ENCODE measurements around the gene CDT1. TPM values are rescaled to one million over a fixed set of nuclear protein-coding genes. Genes with fewer than 3 reads are reported as not detected.

The CDT1 gene
- total RNA-seq, 1 donor from 2014 or later: 79.6 TPM

DNA sequence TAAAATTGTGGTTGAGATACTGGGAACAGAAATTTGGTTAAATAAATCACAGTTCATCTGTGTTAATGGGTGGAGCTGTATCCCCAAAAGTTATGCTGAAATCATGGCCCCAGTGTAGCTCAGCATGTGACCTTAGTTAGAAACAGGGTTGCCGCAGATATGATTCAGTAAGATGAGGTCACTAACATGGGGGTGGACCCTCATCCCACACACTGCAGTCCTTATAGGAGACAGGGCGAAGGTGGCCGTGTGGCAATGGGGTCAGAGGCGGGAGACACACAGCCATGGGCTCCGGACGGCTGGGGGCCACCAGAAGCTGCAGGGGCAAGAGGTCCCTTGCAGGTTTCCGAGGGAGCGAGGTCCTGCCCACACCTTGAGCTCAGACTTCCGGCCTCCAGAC lies 42.5 kb downstream of the CDT1 start:
- H3K4me1 Mint-ChIP-seq: no peaks in the 10 kb centered on the region
- H3K27ac Mint-ChIP-seq (ENCODE audit: unreplicated experiment): no peak overlapping the region
- DNase-seq (ENCODE audit: low read depth, low spot score): no peak
- TF ChIP-seq CTCF (conservative IDR thresholded peaks at IDR 0.05): no peak
- no peak overlapping the region for H3K4me3 Mint-ChIP-seq
- H3K27me3 Mint-ChIP-seq (ENCODE audit: low read depth): no peaks in the 10 kb centered on the region
- H3K36me3 Mint-ChIP-seq (ENCODE audit: low read depth): no peaks in the 10 kb centered on the region
- no peaks in the 10 kb centered on the region for H3K9me3 Mint-ChIP-seq

- Mint-ChIP-seq H3K9me3 (no peaks in the 10 kb centered on the region), H3K36me3 (ENCODE audit: low read depth) (no peaks in the 10 kb centered on the region), H3K27me3 (ENCODE audit: low read depth) (no peaks in the 10 kb centered on the region), H3K27ac (ENCODE audit: unreplicated experiment) (no peak overlapping the region), H3K4me3 (no peak overlapping the region), H3K4me1 (peaks cover 3% of the 10 kb centered on the region)
- no peak for DNase-seq (ENCODE audit: low read depth, low spot score)
- no peak for TF ChIP-seq CTCF (conservative IDR thresholded peaks at IDR 0.05)
Measured at GRCh38 chr16:88847654-88848053, 44.1 kb downstream of the CDT1 start.

DNA sequence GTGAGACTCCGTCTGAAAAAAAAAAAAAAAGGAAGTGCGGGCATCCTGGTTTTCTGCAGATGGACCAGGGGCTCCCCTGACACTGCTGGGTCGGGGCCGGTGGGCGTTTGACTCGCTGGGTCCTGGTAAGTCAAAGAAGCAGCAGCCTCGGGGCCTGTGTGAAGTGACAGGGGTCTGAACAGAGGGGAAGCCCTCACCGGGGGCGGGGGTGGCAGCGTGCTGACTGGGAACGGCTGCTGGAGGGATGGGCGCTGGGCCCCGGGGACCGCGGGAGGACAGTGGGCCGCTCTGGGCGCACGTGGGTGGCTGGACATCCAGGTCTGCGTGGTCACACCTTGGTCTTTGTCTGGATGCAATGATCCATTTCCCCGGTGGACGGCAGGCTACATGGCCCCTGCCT lies 45.0 kb downstream of the CDT1 start:
- no peak for DNase-seq (ENCODE audit: low read depth, low spot score)
- Mint-ChIP-seq H3K9me3 (no peaks in the 10 kb centered on the region), H3K27me3 (ENCODE audit: low read depth) (no peaks in the 10 kb centered on the region), H3K27ac (ENCODE audit: unreplicated experiment) (no peak overlapping the region), H3K4me3 (no peak overlapping the region), H3K36me3 (ENCODE audit: low read depth) (no peaks in the 10 kb centered on the region), H3K4me1 (peaks cover 3% of the 10 kb centered on the region)
- no peak for TF ChIP-seq CTCF (conservative IDR thresholded peaks at IDR 0.05)

GRCh38 chr16:88850531-88851199 lies 47.1 kb downstream of the CDT1 start:
- Mint-ChIP-seq H3K4me3 (no peak overlapping the region), H3K27ac (ENCODE audit: unreplicated experiment) (no peak overlapping the region), H3K9me3 (no peaks in the 10 kb centered on the region), H3K4me1 (peaks cover 8% of the 10 kb centered on the region), H3K36me3 (ENCODE audit: low read depth) (no peaks in the 10 kb centered on the region), H3K27me3 (ENCODE audit: low read depth) (no peaks in the 10 kb centered on the region)
- no peak for DNase-seq (ENCODE audit: low read depth, low spot score)
- TF ChIP-seq CTCF (conservative IDR thresholded peaks at IDR 0.05): no peak

DNA sequence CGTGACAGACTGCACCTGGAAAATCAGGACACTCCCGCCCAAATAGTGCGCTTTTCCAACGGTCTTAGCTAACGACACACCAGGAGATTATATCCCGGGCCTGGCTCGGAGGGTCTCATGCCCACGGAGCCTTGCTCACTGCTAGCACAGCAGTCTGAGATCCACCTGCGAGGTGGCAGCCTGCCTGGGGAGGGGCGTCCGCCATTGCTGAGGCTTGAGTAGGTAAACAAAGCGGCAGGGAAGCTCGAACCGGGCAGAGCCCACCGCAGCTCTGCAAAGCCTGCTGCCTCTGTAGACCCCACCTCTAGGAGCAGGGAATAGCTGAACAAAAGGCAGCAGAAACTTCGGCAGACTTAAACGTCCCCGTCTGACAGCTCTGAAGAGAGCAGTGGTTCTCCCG lies 48.0 kb downstream of the CDT1 start:
- Mint-ChIP-seq H3K27ac (ENCODE audit: unreplicated experiment) (no peak overlapping the region), H3K36me3 (ENCODE audit: low read depth) (no peaks in the 10 kb centered on the region)

More for the DNA sequence above, 48.0 kb downstream of the CDT1 start:
- no peak overlapping the region for H3K4me3 Mint-ChIP-seq
- no peak for TF ChIP-seq CTCF (conservative IDR thresholded peaks at IDR 0.05)
- H3K9me3 Mint-ChIP-seq: no peaks in the 10 kb centered on the region
- DNase-seq (ENCODE audit: low read depth, low spot score): no peak
- H3K27me3 Mint-ChIP-seq (ENCODE audit: low read depth): no peaks in the 10 kb centered on the region
- peaks cover 8% of the 10 kb centered on the region for H3K4me1 Mint-ChIP-seq

All from neural crest cell (in vitro differentiated cells).